Right atrium auricular region (tissue), 2 donors: ENCODE measurements around the gene TYMP. TPM values are rescaled to one million over a fixed set of nuclear protein-coding genes. Genes with fewer than 3 reads are reported as not detected.

ENCODE experiments used
- DNase-seq: peaks from one replicate; pipeline ENCODE4 v3.0.0-alpha.2; 2019; ENCODE audit warnings: low spot score
- H3K27ac ChIP-seq, 2 donors: fragments of 200-600 bp; sonication (generic); 1 replicate in 1 of 2; 2 replicates in 1 of 2; pipeline ENCODE4 v1.5.1; 2016 to 2019
- H3K27me3 ChIP-seq, 2 donors: fragments of 200-600 bp; sonication (generic); one replicate each; pipeline versions ENCODE4 v1.5.1 to v1.6.0; 2017 to 2019
- H3K36me3 ChIP-seq: fragments of 200-600 bp; sonication (generic); one replicate; pipeline ENCODE4 v1.5.1; 2016
- H3K4me1 ChIP-seq, 2 donors: fragments of 200-600 bp; sonication (generic); one replicate each; pipeline versions ENCODE4 v1.5.1 to v1.6.0; 2017 to 2019
- H3K4me3 ChIP-seq, 2 donors: fragments of 200-600 bp; sonication (generic); 1 replicate in 1 of 2; 2 replicates in 1 of 2; pipeline ENCODE4 v1.5.1; 2017 to 2019; ENCODE audit warnings: mild to moderate bottlenecking in 1 of 2, moderate library complexity in 1 of 2
- H3K9me3 ChIP-seq, 2 donors: fragments of 200-600 bp; sonication (generic); one replicate each; pipeline ENCODE4 v1.5.1; 2019
- total RNA-seq, 2 donors: library from RNA; depleted of rRNA; stranded (reverse); fragments of >200 nt; gene quantifications; one replicate each; pipeline ENCODE4 v1.1.0, GENCODE V29; 2016
- TF ChIP-seq, protein P1 (sequence below), 2 donors: fragments of 200-600 bp; sonication (generic); IDR thresholded peaks; one replicate each; pipeline ENCODE4 v1.5.1; 2019; ENCODE audit warnings: antibody characterized with exemption in 2 of 2

TYMP gene, protein sequence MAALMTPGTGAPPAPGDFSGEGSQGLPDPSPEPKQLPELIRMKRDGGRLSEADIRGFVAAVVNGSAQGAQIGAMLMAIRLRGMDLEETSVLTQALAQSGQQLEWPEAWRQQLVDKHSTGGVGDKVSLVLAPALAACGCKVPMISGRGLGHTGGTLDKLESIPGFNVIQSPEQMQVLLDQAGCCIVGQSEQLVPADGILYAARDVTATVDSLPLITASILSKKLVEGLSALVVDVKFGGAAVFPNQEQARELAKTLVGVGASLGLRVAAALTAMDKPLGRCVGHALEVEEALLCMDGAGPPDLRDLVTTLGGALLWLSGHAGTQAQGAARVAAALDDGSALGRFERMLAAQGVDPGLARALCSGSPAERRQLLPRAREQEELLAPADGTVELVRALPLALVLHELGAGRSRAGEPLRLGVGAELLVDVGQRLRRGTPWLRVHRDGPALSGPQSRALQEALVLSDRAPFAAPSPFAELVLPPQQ
- total RNA-seq, result 10 to 100 TPM in 1 of 2 donors, 1 to 10 TPM in 1; 9.1 to 35.8 TPM

DNA sequence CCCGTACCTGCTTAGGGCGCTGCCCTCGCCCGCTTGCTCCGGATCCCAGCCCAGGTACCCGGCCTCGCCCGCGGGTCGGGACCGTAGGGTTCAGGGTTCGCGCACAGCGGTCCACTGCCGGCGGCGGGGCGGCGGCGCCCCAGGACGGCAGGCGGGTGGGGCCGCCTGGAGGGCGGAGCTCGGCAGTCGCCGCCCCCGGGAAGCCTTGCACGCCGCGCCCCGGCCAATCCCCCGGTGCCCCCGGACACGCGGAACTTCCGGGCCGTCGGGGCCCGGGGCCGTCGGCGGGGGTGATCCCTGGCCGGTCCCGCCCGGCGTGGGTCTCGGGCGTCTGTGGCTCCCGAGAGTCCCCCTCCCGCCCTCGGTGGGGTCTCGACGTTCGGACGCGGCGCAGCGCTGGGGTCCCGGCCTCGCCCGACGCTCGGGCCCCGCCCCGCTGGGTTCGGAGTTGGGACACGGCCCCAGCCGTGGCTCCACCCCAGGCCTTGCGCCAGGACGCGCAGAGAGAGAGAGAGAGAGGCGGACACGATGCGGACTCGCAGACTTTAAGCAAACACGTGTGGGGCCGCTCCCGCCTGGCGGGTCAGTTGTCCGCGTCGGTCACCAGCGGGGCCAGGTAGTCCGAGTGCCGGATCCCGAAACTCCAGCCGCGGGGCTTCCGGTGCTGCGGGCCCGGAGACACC lies at the start of gene TYMP:
Gene TYMP (minus strand): TSS at position 116 of the 683 bp plus-strand sequence. CDS start 303 bp downstream, outside the sequence.
- peak within 1 kb of the TSS; percentile 92 to 96 for H3K27ac ChIP-seq
- TF ChIP-seq, protein P1, sequence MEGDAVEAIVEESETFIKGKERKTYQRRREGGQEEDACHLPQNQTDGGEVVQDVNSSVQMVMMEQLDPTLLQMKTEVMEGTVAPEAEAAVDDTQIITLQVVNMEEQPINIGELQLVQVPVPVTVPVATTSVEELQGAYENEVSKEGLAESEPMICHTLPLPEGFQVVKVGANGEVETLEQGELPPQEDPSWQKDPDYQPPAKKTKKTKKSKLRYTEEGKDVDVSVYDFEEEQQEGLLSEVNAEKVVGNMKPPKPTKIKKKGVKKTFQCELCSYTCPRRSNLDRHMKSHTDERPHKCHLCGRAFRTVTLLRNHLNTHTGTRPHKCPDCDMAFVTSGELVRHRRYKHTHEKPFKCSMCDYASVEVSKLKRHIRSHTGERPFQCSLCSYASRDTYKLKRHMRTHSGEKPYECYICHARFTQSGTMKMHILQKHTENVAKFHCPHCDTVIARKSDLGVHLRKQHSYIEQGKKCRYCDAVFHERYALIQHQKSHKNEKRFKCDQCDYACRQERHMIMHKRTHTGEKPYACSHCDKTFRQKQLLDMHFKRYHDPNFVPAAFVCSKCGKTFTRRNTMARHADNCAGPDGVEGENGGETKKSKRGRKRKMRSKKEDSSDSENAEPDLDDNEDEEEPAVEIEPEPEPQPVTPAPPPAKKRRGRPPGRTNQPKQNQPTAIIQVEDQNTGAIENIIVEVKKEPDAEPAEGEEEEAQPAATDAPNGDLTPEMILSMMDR (IDR thresholded peaks at IDR 0.05), result no peak
- H3K4me1 ChIP-seq, result peaks cover 0 to 53% of the 10 kb centered on the region in 2 donors
- no peaks in the 10 kb centered on the region for H3K36me3 ChIP-seq
- DNase-seq, result peak; percentile 90
- peak within 1 kb of the TSS; percentile 47 to 67 for H3K4me3 ChIP-seq
- no peaks in the 10 kb centered on the region for H3K9me3 ChIP-seq
- peaks cover 0 to 7% of the 10 kb centered on the region in 2 donors for H3K27me3 ChIP-seq

DNA sequence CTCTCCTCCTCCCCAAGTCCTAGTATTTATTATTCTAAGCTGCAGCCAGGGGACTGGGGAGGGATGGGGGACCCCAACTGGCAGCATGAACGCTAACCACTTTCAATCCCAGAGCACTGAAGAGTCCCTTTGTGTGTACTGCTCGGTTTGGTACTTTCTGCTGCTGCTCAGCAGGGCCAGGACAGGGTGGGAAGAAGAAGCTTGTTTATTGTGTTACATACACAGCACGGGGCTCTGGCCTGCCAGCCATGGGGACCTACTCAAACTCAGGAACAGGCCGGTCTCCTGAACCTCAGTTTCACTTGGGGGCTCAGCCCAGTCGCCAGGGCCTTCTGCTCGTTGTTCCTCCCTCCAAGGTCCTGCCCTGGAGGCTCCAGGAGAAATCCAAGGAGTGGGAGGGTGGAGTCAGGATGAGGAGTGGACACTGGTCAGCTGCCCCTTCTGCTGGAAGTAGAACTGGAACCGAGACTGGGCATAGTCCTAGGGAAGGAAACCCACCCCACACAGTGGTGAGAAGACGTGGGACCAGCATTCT lies 49.0 kb upstream of the TYMP start:
- Histone ChIP-seq H3K4me1 (peaks cover 0 to 53% of the 10 kb centered on the region in 2 donors), H3K9me3 (no peaks in the 10 kb centered on the region), H3K4me3 (peak overlapping the region; percentile 58 to 69), H3K36me3 (peaks cover 21% of the 10 kb centered on the region), H3K27ac (peak overlapping the region; percentile 85 to 96), H3K27me3 (no peaks in the 10 kb centered on the region)
- DNase-seq, result no peak
- TF ChIP-seq, protein P1 (IDR thresholded peaks at IDR 0.05), result no peak

DNA sequence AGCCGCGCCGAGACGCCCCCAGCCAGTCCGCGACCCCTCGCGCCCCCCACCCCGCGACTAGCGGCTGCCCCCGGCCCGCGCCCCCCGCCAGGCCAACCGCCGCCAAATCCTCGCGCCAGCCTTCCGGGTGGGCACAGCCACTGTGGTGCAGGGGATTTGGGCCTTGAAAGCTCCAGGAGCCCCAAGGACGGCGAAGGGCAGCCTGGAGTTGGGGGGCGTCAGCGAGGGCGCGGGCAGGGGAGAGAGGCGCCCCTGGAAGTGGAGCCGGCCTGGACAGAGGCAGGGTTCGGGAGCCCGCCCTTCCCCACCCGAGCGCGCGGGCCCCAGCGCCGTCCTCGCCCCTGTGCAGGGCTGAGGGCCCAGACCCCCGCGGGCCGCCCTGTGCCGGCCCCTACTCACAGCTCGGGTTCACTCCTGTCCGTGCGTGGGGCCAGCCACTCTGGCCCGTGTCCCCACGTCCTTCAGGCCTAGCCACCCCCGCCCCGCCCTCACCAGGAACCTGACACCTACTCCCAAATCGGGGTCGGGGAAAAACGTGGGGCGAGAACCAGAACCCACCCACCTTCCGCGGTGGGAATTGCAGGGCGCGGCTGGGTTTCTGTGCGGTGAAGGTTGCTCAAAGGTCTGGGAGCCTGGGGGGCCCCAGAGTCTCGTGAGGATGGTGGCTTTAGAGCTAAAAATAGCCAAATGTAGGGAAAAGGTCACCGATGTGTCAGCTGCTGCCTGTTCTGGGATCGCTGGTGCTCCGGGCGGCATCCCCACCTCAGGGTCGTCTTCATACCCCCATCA lies 48.4 kb upstream of the TYMP start, which contains the start of gene CPT1B:
Gene CPT1B (minus strand): TSS at position 441 of the 789 bp plus-strand sequence. CDS start 512 bp downstream, outside the sequence.
- H3K27me3 ChIP-seq, result no peaks in the 10 kb centered on the region
- no peak for DNase-seq
- TF ChIP-seq, protein P1 (IDR thresholded peaks at IDR 0.05), result peak in 1 of 2 donors; percentile 34
- peak within 1 kb of the TSS; percentile 58 to 69 for H3K4me3 ChIP-seq
- H3K4me1 ChIP-seq, result peaks cover 0 to 46% of the 10 kb centered on the region in 2 donors
- no peaks in the 10 kb centered on the region for H3K9me3 ChIP-seq
- peaks cover 28% of the 10 kb centered on the region for H3K36me3 ChIP-seq
- peak within 1 kb of the TSS; percentile 85 to 96 for H3K27ac ChIP-seq

DNA sequence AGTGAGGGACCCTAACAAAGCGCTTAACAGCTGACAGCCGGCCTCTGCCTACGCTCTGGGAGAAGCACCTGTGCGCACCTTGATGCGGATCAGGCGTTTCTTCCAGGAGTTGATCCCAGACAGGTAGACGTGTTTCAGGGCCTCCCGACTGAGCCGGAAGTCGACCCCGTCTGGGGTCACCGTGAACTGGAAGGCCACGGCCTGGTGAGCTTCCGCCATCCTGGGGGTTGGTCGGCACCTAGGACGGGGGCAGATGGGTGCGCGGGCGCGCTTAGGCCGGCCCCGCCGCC lies 47.8 kb upstream of the TYMP start:
- TF ChIP-seq, protein P1 (IDR thresholded peaks at IDR 0.05), result no peak
- Histone ChIP-seq H3K4me3 (peak overlapping the region; percentile 58 to 69), H3K27ac (peak overlapping the region; percentile 85 to 96), H3K27me3 (no peaks in the 10 kb centered on the region), H3K4me1 (peaks cover 0 to 46% of the 10 kb centered on the region in 2 donors), H3K9me3 (no peaks in the 10 kb centered on the region), H3K36me3 (peaks cover 33% of the 10 kb centered on the region)
- DNase-seq, result no peak
